GM12874 (cell line): ENCODE measurements around the gene PCSK6.

Source experiments
- TF ChIP-seq, protein P1 (sequence below): IDR thresholded peaks from 2 replicates; pipeline ENCODE4 v1.5.1; 2011; ENCODE audit warnings: low read depth, mild to moderate bottlenecking, control low read depth, low read length, moderate library complexity; ENCODE audit not compliant: insufficient read depth

Gene PCSK6

DNA sequence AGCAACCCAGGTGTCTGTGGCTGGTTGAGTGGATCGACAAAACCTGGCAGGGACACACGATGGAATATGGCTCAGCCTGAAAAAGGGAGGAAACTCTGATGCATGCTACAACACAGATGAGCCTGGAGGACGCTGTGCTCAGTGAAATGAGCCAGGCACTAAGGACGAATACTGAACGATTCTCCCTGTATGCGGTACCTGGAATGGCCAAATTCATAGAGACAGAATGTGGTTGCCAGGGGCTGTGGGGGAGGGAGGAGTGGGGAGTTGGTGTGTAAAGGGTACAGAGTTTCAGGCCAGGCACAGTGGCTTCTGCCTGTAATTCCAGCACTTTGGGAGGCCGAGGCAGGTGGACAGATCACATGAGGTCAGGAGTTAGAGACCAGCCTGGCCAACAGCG is 35.1 kb downstream of the PCSK6 start:
- TF ChIP-seq, protein P1, sequence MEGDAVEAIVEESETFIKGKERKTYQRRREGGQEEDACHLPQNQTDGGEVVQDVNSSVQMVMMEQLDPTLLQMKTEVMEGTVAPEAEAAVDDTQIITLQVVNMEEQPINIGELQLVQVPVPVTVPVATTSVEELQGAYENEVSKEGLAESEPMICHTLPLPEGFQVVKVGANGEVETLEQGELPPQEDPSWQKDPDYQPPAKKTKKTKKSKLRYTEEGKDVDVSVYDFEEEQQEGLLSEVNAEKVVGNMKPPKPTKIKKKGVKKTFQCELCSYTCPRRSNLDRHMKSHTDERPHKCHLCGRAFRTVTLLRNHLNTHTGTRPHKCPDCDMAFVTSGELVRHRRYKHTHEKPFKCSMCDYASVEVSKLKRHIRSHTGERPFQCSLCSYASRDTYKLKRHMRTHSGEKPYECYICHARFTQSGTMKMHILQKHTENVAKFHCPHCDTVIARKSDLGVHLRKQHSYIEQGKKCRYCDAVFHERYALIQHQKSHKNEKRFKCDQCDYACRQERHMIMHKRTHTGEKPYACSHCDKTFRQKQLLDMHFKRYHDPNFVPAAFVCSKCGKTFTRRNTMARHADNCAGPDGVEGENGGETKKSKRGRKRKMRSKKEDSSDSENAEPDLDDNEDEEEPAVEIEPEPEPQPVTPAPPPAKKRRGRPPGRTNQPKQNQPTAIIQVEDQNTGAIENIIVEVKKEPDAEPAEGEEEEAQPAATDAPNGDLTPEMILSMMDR, result no peak

DNA sequence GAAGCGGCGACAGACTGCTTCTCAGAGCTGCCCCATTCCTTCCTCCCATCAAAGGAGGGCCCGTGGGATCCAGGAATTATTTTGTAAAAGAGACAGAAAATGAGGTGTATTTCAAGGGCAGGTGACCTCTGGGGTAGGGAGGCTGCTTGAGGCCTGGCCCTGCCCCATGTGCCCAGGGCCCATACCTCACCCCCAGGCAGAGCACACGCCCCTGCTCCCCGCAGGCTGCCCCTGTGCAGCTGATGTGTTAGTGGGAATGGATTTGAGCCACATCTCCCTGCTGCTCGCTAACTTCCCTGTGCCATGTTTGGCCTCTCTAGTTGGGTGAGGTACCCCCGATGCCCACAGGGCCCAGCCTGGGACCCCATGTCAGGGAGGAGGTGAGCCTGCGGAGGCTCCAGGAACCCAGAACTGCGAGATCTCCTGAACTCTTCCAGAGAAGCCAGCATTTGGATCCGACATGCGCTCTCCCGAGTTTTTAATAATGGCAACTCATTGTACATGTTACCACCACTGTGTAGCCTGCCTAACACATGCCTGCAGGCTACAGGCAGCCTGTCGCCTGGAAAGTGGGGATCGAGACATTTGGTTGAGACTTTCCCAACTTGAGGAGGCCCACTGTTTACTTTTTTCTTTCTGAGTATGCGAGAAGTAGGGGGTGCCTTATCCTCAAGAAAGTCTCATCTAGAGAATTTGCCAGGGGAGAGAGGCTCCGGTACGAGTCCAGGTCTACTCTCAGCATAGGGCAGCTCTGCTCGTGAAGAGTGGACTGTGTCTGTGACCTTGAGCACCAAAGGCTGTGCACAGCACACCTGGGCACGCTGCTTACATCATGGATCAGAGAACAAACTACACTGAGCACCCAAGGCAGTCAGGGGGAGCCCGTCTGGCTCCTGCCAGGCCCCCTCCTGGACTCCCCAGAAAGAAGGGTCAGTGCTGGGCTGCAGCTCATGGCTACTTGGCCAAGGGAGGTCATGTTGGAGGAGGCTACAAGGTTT is 36.1 kb downstream of the PCSK6 start:
- TF ChIP-seq, protein P1, result no peak

DNA sequence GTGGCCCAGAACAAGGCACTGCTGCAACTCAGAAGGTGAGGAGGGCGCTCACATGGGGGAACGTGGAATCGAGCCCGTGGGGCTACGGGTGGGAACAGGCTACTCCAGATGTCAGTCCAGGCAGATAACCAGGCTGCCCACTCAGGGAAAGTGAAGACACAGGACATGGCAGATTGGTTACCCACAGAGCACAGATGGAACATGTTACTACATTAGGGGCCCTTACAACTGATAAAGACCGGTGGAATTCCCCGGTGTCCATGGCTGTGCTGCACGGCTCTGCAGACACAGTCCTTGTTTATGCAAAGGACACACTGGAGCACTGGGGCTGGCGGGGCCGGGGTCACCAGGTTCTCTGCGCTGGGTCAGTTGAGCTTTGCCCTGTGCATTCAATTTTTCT is 36.9 kb downstream of the PCSK6 start:
- TF ChIP-seq, protein P1, result no peak

DNA sequence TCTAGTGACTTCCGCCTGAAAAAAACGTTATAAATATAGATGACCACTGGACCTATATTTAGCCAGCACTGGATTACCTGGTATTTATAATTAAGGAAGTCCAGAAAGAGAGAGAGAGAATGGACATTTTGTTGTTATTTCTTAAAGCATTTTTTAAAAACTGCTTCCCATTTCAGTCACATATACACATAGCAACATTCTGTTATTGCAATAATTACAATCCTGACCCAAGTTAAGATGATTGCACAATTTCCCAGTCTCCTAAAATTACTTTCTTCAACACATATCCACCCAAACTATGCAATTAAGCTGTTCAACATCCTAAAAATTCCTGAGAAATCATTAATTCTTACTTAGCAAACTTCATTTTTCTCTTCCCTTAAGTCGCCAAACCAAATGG is 37.7 kb downstream of the PCSK6 start:
- TF ChIP-seq, protein P1, result no peak

DNA sequence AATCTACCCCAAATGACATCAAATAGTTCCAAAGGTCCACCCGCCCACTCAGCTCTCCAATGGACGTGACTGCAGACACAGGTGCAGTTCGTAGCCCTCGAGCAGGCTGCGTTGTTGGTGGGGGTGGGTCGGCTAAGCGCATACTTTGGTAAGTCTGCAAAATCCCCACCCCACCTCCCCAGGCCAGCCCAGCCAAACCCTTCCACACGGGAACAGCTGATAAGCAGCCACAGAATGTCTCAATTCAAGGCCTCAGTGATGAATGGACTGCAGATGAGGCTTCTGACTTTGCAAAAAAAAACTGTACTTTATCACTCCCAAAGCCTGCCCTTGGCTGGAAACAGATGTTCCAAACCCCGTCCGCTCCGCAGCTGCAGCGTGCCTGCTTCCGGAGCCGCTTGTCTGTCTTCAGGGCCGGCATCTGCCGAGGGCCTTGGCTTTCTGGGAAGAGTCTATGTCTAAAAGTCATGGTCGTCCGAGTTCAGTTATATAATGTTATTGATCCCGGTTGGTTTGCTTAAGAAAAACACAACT is 38.2 kb downstream of the PCSK6 start:
- TF ChIP-seq, protein P1, result no peak

DNA sequence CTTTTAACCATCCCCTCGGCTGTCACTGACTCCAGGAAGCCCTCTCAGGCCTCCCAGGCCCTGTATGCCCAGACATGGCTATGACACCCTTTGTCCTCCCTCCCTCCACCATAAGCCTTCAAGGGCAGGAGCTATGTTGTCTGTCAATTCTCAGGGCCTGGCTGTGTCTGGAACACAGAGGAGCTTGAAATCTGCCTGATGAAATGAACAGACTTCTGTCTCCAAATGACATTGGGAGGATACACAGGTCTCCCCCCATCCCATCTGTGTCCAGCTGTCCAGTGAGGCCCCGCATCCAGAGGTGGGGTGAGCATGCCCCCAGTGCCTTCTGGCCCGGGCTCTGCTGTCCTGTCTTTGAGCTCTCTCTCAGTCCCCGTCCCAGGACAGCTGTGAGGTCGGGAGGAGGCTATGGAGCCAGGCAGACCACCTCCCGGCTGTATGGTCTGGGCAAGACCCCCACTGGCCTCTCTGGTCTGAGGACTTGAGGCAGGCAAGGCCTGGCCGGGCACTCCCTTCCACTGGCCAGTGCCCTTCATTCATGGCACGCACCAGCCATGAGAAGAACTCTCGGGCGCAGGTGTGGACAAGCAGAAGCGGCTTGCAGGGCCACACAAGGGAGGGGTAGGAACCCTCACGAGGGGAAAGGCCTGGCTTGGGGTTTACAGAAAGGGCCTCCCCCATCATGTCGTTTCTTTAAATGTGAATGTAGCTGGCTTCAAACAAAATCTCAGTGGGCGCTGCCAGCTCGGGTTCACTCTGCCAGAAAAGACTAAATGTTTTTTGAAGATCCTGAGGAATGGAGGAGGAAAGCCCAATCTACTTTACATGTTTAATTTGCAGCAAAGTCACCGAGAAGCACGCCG is 38.9 kb downstream of the PCSK6 start:
- TF ChIP-seq, protein P1, result no peak
